ENCODE measurements around the gene SOCS7. TPM values are rescaled to one million over a fixed set of nuclear protein-coding genes. Genes with fewer than 3 reads are reported as not detected.

The SOCS7 gene
- total and polyA plus RNA-seq, 2 experiments from 2014 or later, result 5.0 to 29.2 TPM

DNA sequence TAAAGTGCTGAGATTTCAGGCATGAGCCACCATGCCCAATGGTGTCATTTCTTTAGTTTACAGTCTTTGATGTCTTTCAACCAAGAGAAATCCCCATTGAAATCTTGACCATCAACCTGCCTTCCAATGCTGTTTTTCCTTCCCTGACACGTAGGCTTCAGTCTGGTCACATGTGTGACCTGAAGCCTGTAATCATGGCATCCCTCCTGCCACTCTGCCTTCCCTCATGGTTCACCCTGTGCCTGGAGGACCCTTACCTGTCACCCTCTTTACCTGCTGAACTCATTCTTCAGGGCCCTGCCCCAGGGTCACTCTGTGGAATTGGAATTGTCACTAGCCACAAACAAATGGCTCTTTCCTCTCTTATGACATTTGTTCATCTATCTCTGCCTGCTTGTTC lies 58.6 kb downstream of the SOCS7 start:
- Histone ChIP-seq H3K27ac (ENCODE audit: low read depth) (no peak overlapping the region), H3K9me2 (ENCODE audit: insufficient read depth) (no peaks in the 10 kb centered on the region), H4K20me1 (replicated peaks; ENCODE audit: insufficient read depth) (no peaks in the 10 kb centered on the region), H3K4me3 (no peak overlapping the region), H3K4me1 (ENCODE audit: insufficient read depth) (peaks cover 13% of the 10 kb centered on the region), H2AFZ (no peak overlapping the region), H3K27me3 (ENCODE audit: insufficient read depth) (no peaks in the 10 kb centered on the region), H3F3A (replicated peaks; ENCODE audit: low read depth) (peaks cover 17% of the 10 kb centered on the region), H3K4me2 (no peak overlapping the region), H3K79me2 (replicated peaks; ENCODE audit: insufficient read depth) (no peaks in the 10 kb centered on the region), H3K36me3 (ENCODE audit: insufficient read depth) (no peaks in the 10 kb centered on the region)
- Mint-ChIP-seq H3K4me3 (no peak overlapping the region), H3K27ac (no peak overlapping the region), H3K4me1 (peaks cover 40% of the 10 kb centered on the region), H3K36me3 (ENCODE audit: low read depth) (no peaks in the 10 kb centered on the region; the same call in 1 of the 3 replicates), H3K9me3 (no peaks in the 10 kb centered on the region), H3K27me3 (ENCODE audit: insufficient read depth, low read depth, poor library complexity) (peaks cover 21% of the 10 kb centered on the region)
- no peak for TF ChIP-seq POLR2AphosphoS5 (IDR thresholded peaks at IDR 0.05; ENCODE audit: low read depth)
- no peak for TF ChIP-seq NANOG (IDR thresholded peaks at IDR 0.05; ENCODE audit: borderline replicate concordance)
- no peak for TF ChIP-seq EZH2 (IDR thresholded peaks at IDR 0.05; ENCODE audit: low read depth, unreplicated experiment)
- TF ChIP-seq CREB1 (CRISPR knock-in tag; IDR thresholded peaks at IDR 0.05; ENCODE audit: low read depth), result no peak
- TF ChIP-seq, protein P1, sequence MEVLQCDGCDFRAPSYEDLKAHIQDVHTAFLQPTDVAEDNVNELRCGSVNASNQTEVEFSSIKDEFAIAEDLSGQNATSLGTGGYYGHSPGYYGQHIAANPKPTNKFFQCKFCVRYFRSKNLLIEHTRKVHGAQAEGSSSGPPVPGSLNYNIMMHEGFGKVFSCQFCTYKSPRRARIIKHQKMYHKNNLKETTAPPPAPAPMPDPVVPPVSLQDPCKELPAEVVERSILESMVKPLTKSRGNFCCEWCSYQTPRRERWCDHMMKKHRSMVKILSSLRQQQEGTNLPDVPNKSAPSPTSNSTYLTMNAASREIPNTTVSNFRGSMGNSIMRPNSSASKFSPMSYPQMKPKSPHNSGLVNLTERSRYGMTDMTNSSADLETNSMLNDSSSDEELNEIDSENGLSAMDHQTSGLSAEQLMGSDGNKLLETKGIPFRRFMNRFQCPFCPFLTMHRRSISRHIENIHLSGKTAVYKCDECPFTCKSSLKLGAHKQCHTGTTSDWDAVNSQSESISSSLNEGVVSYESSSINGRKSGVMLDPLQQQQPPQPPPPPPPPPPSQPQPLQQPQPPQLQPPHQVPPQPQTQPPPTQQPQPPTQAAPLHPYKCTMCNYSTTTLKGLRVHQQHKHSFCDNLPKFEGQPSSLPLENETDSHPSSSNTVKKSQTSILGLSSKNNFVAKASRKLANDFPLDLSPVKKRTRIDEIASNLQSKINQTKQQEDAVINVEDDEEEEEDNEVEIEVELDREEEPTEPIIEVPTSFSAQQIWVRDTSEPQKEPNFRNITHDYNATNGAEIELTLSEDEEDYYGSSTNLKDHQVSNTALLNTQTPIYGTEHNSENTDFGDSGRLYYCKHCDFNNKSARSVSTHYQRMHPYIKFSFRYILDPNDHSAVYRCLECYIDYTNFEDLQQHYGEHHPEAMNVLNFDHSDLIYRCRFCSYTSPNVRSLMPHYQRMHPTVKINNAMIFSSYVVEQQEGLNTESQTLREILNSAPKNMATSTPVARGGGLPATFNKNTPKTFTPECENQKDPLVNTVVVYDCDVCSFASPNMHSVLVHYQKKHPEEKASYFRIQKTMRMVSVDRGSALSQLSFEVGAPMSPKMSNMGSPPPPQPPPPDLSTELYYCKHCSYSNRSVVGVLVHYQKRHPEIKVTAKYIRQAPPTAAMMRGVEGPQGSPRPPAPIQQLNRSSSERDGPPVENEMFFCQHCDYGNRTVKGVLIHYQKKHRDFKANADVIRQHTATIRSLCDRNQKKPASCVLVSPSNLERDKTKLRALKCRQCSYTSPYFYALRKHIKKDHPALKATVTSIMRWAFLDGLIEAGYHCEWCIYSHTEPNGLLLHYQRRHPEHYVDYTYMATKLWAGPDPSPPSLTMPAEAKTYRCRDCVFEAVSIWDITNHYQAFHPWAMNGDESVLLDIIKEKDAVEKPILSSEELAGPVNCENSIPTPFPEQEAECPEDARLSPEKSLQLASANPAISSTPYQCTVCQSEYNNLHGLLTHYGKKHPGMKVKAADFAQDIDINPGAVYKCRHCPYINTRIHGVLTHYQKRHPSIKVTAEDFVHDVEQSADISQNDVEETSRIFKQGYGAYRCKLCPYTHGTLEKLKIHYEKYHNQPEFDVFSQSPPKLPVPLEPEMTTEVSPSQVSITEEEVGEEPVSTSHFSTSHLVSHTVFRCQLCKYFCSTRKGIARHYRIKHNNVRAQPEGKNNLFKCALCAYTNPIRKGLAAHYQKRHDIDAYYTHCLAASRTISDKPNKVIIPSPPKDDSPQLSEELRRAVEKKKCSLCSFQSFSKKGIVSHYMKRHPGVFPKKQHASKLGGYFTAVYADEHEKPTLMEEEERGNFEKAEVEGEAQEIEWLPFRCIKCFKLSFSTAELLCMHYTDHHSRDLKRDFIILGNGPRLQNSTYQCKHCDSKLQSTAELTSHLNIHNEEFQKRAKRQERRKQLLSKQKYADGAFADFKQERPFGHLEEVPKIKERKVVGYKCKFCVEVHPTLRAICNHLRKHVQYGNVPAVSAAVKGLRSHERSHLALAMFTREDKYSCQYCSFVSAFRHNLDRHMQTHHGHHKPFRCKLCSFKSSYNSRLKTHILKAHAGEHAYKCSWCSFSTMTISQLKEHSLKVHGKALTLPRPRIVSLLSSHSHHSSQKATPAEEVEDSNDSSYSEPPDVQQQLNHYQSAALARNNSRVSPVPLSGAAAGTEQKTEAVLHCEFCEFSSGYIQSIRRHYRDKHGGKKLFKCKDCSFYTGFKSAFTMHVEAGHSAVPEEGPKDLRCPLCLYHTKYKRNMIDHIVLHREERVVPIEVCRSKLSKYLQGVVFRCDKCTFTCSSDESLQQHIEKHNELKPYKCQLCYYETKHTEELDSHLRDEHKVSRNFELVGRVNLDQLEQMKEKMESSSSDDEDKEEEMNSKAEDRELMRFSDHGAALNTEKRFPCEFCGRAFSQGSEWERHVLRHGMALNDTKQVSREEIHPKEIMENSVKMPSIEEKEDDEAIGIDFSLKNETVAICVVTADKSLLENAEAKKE (CRISPR knock-in tag; IDR thresholded peaks at IDR 0.05), result no peak
- no peak for TF ChIP-seq STAT1 (IDR thresholded peaks at IDR 0.05; ENCODE audit: unreplicated experiment)
- TF ChIP-seq JUNB (IDR thresholded peaks at IDR 0.05; ENCODE audit: unreplicated experiment), result no peak
- TF ChIP-seq EZH2phosphoT487 (IDR thresholded peaks at IDR 0.05; ENCODE audit: unreplicated experiment), result no peak
- no peak for TF ChIP-seq ZNF114 (CRISPR knock-in tag; IDR thresholded peaks at IDR 0.05)
- no peak for TF ChIP-seq ZNF331 (CRISPR knock-in tag; IDR thresholded peaks at IDR 0.05; ENCODE audit: low read depth)
- TF ChIP-seq, protein P2, sequence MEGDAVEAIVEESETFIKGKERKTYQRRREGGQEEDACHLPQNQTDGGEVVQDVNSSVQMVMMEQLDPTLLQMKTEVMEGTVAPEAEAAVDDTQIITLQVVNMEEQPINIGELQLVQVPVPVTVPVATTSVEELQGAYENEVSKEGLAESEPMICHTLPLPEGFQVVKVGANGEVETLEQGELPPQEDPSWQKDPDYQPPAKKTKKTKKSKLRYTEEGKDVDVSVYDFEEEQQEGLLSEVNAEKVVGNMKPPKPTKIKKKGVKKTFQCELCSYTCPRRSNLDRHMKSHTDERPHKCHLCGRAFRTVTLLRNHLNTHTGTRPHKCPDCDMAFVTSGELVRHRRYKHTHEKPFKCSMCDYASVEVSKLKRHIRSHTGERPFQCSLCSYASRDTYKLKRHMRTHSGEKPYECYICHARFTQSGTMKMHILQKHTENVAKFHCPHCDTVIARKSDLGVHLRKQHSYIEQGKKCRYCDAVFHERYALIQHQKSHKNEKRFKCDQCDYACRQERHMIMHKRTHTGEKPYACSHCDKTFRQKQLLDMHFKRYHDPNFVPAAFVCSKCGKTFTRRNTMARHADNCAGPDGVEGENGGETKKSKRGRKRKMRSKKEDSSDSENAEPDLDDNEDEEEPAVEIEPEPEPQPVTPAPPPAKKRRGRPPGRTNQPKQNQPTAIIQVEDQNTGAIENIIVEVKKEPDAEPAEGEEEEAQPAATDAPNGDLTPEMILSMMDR (conservative IDR thresholded peaks at IDR 0.05; ENCODE audit: low read depth in 2 of 2), result no peak
- TF ChIP-seq, protein P3, sequence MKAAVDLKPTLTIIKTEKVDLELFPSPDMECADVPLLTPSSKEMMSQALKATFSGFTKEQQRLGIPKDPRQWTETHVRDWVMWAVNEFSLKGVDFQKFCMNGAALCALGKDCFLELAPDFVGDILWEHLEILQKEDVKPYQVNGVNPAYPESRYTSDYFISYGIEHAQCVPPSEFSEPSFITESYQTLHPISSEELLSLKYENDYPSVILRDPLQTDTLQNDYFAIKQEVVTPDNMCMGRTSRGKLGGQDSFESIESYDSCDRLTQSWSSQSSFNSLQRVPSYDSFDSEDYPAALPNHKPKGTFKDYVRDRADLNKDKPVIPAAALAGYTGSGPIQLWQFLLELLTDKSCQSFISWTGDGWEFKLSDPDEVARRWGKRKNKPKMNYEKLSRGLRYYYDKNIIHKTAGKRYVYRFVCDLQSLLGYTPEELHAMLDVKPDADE (IDR thresholded peaks at IDR 0.05), result no peak
- TF ChIP-seq, protein P4, sequence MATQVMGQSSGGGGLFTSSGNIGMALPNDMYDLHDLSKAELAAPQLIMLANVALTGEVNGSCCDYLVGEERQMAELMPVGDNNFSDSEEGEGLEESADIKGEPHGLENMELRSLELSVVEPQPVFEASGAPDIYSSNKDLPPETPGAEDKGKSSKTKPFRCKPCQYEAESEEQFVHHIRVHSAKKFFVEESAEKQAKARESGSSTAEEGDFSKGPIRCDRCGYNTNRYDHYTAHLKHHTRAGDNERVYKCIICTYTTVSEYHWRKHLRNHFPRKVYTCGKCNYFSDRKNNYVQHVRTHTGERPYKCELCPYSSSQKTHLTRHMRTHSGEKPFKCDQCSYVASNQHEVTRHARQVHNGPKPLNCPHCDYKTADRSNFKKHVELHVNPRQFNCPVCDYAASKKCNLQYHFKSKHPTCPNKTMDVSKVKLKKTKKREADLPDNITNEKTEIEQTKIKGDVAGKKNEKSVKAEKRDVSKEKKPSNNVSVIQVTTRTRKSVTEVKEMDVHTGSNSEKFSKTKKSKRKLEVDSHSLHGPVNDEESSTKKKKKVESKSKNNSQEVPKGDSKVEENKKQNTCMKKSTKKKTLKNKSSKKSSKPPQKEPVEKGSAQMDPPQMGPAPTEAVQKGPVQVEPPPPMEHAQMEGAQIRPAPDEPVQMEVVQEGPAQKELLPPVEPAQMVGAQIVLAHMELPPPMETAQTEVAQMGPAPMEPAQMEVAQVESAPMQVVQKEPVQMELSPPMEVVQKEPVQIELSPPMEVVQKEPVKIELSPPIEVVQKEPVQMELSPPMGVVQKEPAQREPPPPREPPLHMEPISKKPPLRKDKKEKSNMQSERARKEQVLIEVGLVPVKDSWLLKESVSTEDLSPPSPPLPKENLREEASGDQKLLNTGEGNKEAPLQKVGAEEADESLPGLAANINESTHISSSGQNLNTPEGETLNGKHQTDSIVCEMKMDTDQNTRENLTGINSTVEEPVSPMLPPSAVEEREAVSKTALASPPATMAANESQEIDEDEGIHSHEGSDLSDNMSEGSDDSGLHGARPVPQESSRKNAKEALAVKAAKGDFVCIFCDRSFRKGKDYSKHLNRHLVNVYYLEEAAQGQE (IDR thresholded peaks at IDR 0.05; ENCODE audit: unreplicated experiment), result no peak
- no peak for ATAC-seq
- no peak for DNase-seq (ENCODE audit: low spot score)
